ENCODE measurements around the gene DYNLT4. TPM values are rescaled to one million over a fixed set of nuclear protein-coding genes. Genes with fewer than 3 reads are reported as not detected.

The DYNLT4 gene
- total and polyA plus RNA-seq, 12 donors, result 0.51 to 2.0 (median 0.71) TPM; not detected in 2

DNA sequence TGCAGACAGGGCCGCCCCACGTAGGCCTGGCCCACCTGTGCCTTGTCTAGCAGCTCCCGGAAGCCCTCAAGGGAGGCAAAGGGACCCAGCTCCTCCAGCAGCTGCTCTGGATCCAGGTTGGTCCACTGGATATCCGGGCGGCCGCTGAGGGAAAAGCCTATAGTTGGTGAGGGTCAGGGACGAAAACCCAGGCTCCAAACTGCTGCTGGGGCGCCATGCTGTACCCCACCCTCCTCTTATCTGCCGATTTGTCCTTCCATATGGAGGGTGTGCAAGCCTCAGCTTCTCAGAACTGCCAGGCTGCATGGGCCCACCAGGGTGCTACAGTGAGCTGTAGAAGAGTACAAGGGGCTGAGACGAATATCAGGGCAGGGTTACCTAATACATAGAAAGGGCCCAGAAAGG lies 23.8 kb upstream of the DYNLT4 start:
- DNase-seq (no peak), ATAC-seq (no peak)
- peaks cover 0 to 39% (median 10%) of the 10 kb centered on the region in 9 donors for H3K4me1 ChIP-seq
- no peaks in the 10 kb centered on the region for H3K36me3 ChIP-seq
- 81 to 87% methylated on average over 10 of the region's 10 CpGs for whole genome bisulfite sequencing, 2 donors
- intact Hi-C loops (cut with DNase I), result loop anchor here in 7 of 10 donors (5.0 to 10.0 kb wide), 7 partner anchors 39 to 474 kb away; partner anchors contain the start of genes BEST4 (in 3 of the 7), EIF2B3 (in 1 of the 7), HECTD3 (in 1 of the 7) and UROD (in 1 of the 7)
- H3K4me3 ChIP-seq, result no peak overlapping the region
- no peaks in the 10 kb centered on the region for H3K27me3 ChIP-seq
- H3K27ac ChIP-seq, result no peak overlapping the region
- TF ChIP-seq, protein P1, sequence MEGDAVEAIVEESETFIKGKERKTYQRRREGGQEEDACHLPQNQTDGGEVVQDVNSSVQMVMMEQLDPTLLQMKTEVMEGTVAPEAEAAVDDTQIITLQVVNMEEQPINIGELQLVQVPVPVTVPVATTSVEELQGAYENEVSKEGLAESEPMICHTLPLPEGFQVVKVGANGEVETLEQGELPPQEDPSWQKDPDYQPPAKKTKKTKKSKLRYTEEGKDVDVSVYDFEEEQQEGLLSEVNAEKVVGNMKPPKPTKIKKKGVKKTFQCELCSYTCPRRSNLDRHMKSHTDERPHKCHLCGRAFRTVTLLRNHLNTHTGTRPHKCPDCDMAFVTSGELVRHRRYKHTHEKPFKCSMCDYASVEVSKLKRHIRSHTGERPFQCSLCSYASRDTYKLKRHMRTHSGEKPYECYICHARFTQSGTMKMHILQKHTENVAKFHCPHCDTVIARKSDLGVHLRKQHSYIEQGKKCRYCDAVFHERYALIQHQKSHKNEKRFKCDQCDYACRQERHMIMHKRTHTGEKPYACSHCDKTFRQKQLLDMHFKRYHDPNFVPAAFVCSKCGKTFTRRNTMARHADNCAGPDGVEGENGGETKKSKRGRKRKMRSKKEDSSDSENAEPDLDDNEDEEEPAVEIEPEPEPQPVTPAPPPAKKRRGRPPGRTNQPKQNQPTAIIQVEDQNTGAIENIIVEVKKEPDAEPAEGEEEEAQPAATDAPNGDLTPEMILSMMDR (IDR thresholded peaks at IDR 0.05), result no peak
- no peaks in the 10 kb centered on the region for H3K9me3 ChIP-seq

DNA sequence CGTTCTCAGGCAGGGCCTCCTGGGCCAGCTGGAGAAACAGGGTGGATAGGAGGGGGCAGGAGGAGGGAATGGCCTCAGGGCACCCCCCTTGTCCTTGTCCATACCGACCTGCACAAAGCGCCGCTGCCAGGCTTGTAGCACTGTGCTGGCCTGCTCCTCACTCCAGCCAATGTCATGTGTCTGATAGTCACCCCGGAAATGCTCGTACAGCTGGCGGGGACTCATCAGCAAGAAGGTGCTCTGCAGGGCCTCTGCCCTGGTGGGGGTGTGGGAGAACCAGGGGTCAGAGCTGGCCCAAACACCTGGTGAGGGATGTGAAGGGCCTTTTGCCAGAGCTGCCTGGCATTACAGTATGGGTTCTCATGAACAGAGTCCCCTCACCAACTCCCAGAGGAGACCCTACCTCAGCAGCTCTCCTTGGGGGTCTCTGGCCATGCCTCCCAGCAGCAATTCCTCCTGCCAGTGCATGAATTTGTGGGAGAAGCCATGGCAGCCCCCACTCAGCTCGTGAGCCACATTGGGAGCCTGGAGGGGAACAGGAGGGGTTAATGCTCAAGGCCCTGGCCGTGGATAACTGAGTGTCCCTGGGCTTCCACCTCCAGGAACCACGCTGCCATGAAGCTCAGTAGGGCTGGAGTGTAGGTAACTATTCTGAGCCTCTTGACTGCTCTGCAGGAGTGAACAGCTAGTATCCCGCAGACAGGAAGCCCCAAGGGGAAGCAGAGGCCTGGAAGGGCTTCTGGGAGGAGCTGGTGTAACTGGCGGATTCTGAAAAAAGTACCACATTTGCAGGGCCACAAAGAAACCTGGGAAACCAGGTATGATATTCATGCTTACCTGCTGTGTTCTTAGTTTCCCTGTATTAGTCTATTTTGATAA lies 22.6 kb upstream of the DYNLT4 start:
- intact Hi-C loops (cut with DNase I), result loop anchor here in 8 of 10 donors (5.0 to 10.0 kb wide), 7 partner anchors 37 to 475 kb away; partner anchors contain the start of genes BEST4 (in 4 of the 8), EIF2B3 (in 1 of the 8), HECTD3 (in 1 of the 8) and UROD (in 1 of the 8)
- Histone ChIP-seq H3K4me3 (no peak overlapping the region), H3K36me3 (no peaks in the 10 kb centered on the region), H3K4me1 (peaks cover 0 to 39% (median 10%) of the 10 kb centered on the region in 9 donors), H3K9me3 (no peaks in the 10 kb centered on the region), H3K27ac (no peak overlapping the region), H3K27me3 (no peaks in the 10 kb centered on the region)
- TF ChIP-seq, protein P1 (IDR thresholded peaks at IDR 0.05), result no peak
- WGBS, 2 donors, result 79 to 82% methylated on average over 12 of the region's 12 CpGs
- DNase-seq (no peak), ATAC-seq (no peak)

DNA sequence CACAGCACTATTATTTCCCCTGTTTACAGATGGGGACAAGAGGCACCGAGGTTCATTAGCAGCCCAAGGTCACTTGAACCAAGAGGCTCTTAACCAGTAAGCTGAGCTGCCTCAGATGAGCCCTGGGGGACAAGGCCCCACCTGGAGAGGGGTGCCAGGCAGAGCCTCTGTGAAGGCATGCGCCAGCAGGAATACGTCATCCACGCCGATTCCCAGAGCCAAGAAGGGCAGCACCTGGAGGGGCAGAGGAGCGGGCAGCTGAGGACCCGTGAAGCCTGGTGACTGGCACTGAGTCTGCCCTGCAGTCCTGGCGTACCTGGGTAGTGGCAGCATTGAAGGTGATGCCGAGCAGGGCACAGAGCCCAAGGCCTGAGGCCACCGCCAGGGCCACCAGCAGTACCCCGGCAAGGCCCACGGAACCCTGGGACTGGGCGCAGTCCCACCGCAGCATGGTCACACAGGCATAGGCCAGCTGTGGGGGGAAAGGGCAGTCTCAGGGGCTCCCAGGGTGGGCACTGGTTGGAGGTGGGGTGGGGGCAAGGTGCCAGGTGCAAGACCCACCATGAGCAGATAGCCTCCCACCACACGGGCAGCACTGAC lies 21.8 kb upstream of the DYNLT4 start:
- no peak for DNase-seq
- TF ChIP-seq, protein P1 (IDR thresholded peaks at IDR 0.05), result no peak
- Histone ChIP-seq H3K4me3 (no peak overlapping the region), H3K27ac (no peak overlapping the region), H3K36me3 (no peaks in the 10 kb centered on the region), H3K9me3 (no peaks in the 10 kb centered on the region), H3K27me3 (no peaks in the 10 kb centered on the region), H3K4me1 (peaks cover 0 to 32% (median 10%) of the 10 kb centered on the region in 9 donors)
- 96% methylated on average over 15 of the region's 15 CpGs for WGBS, 2 donors
- ATAC-seq, result no peak
- intact Hi-C loops (cut with DNase I), result loop anchor here in 1 of 10 donors (5.0 kb wide), 1 partner anchor 42 kb away; the partner anchor contains the start of gene BEST4

DNA sequence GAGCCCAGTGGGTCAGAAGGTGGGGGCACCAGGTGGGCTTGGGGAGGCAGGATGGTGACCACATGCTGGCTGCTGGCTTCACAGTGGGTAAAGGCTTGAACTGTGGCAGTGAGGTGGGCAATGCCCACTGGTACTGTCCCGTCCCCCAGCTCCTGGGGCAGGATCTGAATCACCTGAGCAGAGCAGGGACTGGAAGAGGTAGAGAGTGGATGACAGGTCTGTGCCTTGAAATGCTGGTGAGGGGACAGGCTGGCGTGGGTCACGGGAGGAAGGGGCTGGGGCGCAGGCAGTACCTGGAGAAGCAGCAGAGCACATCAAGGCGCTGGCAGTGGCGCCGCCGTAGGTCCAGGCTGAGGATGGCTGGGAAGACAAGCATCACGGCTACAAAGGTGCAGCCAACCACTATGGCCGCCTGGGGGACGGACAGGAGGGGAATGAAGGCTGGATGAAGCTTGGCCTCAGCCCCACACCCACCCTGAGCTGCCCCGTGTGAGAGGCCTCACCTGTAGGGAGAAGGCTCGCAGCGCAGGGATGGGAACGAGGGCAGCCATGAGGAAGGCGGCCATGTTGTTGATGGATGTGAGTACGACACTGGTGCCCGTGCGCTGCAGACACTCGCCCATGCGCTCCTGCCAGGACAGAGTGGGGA lies 21.0 kb upstream of the DYNLT4 start:
- no peak overlapping the region for H3K4me3 ChIP-seq
- H3K4me1 ChIP-seq, result peaks cover 0 to 29% (median 10%) of the 10 kb centered on the region in 9 donors
- H3K27me3 ChIP-seq, result no peaks in the 10 kb centered on the region
- H3K36me3 ChIP-seq, result no peaks in the 10 kb centered on the region
- intact Hi-C loops (cut with DNase I), result loop anchor here in 1 of 10 donors (5.0 kb wide), 1 partner anchor 41 kb away; the partner anchor contains the start of gene BEST4
- ATAC-seq (no peak), DNase-seq (no peak)
- no peak overlapping the region for H3K27ac ChIP-seq
- TF ChIP-seq, protein P1 (IDR thresholded peaks at IDR 0.05), result no peak
- 96% methylated on average over 21 of the region's 21 CpGs for WGBS, 2 donors
- H3K9me3 ChIP-seq, result no peaks in the 10 kb centered on the region

Data from heart right ventricle (tissue), 16 donors.